T-helper 1 cell treated with Interleukin-12 subunit alpha and Interleukin-12 subunit beta and Interleukin-4 antibody, amounts not matched to agents 30 μg/mL and 1 μg/mL, for 36 hours (primary cell): ENCODE measurements around the gene SMKR1.
"Not testable (repeated sequence)": the region's sequence is repeated elsewhere in the genome, so short reads cannot be mapped to it uniquely, and the experiment has no call there.

ENCODE experiments used
- H3K27ac Mint-ChIP-seq: one replicate; pipeline ENCODE4 v1.8.0; 2021; ENCODE audit warnings: mild to moderate bottlenecking, mixed read lengths
- H3K27me3 Mint-ChIP-seq: one replicate; pipeline ENCODE4 v1.8.0; 2021; ENCODE audit warnings: low read depth, mixed read lengths
- H3K36me3 Mint-ChIP-seq: one replicate; pipeline ENCODE4 v1.8.0; 2021; ENCODE audit warnings: low read depth, mixed read lengths
- H3K4me1 Mint-ChIP-seq: one replicate; pipeline ENCODE4 v1.8.0; 2021; ENCODE audit warnings: low read depth, mixed read lengths
- H3K4me3 Mint-ChIP-seq: one replicate; pipeline ENCODE4 v1.8.0; 2021; ENCODE audit warnings: mild to moderate bottlenecking, moderate library complexity, mixed read lengths
- H3K9me3 Mint-ChIP-seq: one replicate; pipeline ENCODE4 v1.8.0; 2021; ENCODE audit warnings: mixed read lengths

SMKR1 gene

GRCh38 chr7:129498021-129498420 is 4.3 kb upstream of the SMKR1 start:
- H3K9me3 Mint-ChIP-seq: no peaks in the 10 kb centered on the region

DNA sequence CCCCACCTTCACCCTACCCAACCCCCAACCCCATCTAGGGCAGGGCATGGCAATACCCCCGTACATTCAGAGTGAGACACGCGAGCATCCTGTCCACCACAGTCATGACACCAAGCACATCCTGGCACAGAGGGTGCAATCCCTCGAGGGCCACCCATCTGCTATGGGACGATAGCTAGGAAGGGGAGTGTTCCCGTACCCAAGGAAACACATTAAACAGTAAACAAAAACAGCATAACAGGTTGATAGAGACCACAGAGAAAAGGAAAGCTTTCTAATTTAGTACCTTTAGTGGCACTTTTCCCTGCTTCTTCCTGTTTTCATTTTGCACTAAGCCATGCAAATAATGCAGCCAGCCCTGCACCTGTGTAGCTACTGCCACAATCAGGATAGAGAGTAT is 2.3 kb upstream of the SMKR1 start:
- Mint-ChIP-seq H3K27me3 (peaks cover 9% of the 10 kb centered on the region), H3K4me3 (no peak overlapping the region), H3K36me3 (no peaks in the 10 kb centered on the region), H3K27ac (no peak overlapping the region), H3K9me3 (no peaks in the 10 kb centered on the region), H3K4me1 (peaks cover 25% of the 10 kb centered on the region)

More at GRCh38 chr7:129498021-129498420, 4.3 kb upstream of the SMKR1 start:
- peaks cover 28% of the 10 kb centered on the region for H3K4me1 Mint-ChIP-seq
- H3K36me3 Mint-ChIP-seq: no peaks in the 10 kb centered on the region
- H3K27ac Mint-ChIP-seq: no peak overlapping the region
- peaks cover under 1% of the 10 kb centered on the region for H3K27me3 Mint-ChIP-seq
- H3K4me3 Mint-ChIP-seq: no peak overlapping the region

DNA sequence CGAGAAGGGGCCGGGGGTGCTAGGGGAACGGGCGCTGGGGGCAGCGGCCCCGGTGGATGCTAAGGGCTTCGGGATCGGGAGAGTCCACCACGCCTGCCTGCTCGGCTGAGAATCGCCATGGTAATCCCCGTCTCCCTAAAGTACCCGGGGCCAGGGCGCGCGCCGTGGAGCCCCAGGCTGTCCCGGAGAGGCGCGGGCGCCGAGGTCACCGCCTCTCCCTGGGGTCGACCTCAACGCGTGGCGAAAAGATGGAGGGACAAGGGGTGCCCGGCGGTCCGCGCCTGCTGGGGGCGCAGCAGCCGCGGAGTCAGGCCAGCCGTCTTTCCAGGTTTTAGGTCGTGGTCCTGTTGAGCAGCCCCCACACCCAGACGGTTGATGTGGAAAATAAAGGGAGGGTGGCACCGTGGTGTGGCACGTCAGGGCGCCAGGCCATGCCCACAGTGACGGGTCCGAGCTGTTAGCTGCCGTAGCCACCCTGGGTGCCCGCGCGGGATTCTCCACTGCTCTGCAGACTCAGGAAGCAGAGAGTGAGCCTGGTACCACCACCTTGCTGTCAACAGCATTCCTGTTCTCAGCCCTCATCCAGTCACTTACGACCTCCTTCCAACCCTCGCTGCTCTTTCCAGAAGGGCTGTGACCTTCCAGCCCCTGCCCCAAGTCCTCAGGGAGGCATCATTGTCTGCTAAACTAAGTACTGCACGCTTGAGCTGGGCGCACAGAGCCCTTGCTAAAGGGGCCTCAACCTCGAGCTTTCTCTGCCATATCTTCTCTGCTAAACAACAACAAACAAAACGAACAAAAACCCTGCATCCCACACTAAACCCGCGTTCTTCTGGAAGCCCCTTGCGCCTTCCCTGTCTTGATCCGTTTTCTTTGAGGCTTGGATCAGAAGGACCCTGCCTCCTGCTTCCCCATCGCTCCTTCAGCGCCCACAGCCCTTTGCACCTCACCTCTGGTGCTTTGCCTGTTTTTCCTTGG is 666 bp downstream of the SMKR1 start:
- Mint-ChIP-seq H3K27me3 (peaks cover 12% of the 10 kb centered on the region), H3K36me3 (no peaks in the 10 kb centered on the region), H3K9me3 (no peaks in the 10 kb centered on the region), H3K4me1 (peaks cover 11% of the 10 kb centered on the region), H3K27ac (peak overlapping the region; percentile 62), H3K4me3 (peak overlapping the region; percentile 81)

DNA sequence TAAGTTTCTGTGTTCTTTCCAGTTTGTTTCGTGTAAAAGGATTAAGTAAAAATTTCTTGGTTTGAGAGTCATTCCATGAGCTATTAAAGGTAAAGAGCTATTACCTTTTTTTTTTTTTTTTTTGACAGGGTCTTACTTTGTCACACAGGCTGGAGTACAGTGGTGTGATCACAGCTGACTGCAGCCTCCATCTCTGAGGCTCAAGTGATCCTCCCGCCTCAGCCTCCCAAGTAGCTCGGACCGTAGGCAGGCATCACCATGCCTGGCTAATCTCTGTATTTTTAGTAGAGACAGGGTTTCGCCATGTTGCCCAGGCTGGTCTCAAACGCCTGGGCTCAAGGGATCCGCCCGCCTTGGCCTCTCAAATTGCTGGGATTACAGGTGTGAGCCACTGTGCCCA is 1.4 kb downstream of the SMKR1 start:
- Mint-ChIP-seq H3K9me3 (no peaks in the 10 kb centered on the region), H3K4me1 (peaks cover 11% of the 10 kb centered on the region), H3K27me3 (peaks cover 12% of the 10 kb centered on the region), H3K4me3 (peak overlapping the region; percentile 81), H3K36me3 (no peaks in the 10 kb centered on the region), H3K27ac (peak overlapping the region; percentile 62)

DNA sequence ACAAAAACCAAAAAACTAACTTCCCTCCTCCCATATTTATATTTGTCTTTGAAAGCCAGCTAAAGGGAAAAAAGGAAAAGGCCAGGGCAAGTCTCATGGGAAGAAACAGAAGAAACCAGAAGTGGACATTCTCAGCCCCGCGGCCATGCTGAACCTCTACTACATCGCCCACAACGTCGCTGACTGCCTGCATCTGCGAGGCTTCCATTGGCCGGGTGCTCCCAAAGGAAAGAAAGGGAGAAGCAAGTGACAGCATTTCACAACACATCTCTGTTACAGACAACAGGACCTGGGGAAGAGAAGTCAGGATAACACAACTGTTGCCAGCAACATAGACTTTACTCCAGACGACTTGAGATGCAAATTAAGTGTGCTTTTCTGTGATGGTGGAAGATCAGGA is 9.9 kb downstream of the SMKR1 start:
- no peaks in the 10 kb centered on the region for H3K9me3 Mint-ChIP-seq
- H3K4me3 Mint-ChIP-seq: no peak overlapping the region
- no peaks in the 10 kb centered on the region for H3K4me1 Mint-ChIP-seq
- no peaks in the 10 kb centered on the region for H3K27me3 Mint-ChIP-seq
- H3K27ac Mint-ChIP-seq: no peak overlapping the region
- no peaks in the 10 kb centered on the region for H3K36me3 Mint-ChIP-seq

DNA sequence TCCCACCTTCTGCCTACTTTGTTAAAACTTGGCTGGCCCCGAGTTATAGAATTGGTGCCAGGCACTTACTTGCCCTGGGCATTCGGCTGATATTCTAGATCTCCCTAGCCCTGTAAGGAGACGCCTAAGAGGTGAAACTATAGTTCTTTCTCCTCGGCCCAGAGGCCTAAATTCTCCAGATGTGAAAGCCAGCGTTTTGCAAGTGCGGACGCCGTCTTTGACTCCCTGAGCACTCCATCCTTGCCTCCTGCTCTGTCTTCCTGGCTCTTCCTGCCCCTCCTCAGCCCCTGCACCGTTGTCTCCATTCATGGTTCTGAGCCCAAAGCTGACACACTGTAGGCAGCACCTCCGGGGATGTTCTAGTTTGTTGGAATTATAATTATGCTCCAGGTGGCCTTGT is 11.2 kb downstream of the SMKR1 start:
- Mint-ChIP-seq H3K4me1 (no peaks in the 10 kb centered on the region), H3K27ac (no peak overlapping the region), H3K36me3 (no peaks in the 10 kb centered on the region), H3K9me3 (no peaks in the 10 kb centered on the region), H3K4me3 (no peak overlapping the region), H3K27me3 (peaks cover 6% of the 10 kb centered on the region)

GRCh38 chr7:129514683-129515082 is 12.4 kb downstream of the SMKR1 start:
- H3K4me1 Mint-ChIP-seq: no peaks in the 10 kb centered on the region
- H3K36me3 Mint-ChIP-seq: no peaks in the 10 kb centered on the region

GRCh38 chr7:129515381-129515780 is 13.1 kb downstream of the SMKR1 start:
- Mint-ChIP-seq H3K4me3 (no peak overlapping the region), H3K27me3 (peaks cover 10% of the 10 kb centered on the region), H3K9me3 (no peaks in the 10 kb centered on the region), H3K27ac (no peak overlapping the region), H3K36me3 (no peaks in the 10 kb centered on the region), H3K4me1 (no peaks in the 10 kb centered on the region)

More at GRCh38 chr7:129514683-129515082, 12.4 kb downstream of the SMKR1 start:
- Mint-ChIP-seq H3K9me3 (no peaks in the 10 kb centered on the region), H3K27ac (no peak overlapping the region), H3K4me3 (no peak overlapping the region), H3K27me3 (peaks cover 8% of the 10 kb centered on the region)

DNA sequence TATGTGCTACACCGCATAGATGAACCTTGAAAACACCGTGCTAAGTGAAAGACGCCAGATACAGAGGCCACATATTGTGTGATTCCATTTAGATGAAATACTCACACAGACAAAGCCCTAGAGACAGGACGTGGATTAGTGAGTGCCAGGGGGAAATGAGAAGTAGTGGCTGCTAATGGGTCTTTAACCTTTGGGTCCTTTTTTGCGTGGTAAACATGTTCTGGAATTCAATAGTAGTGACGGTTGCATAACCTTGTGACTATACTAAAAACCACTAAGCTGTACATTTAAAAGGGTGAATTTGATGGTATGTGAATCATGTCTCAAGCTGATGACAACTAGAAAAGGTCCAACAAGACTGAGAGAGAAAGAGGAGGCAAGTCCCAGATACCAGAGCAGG is 15.6 kb downstream of the SMKR1 start:
- no peak overlapping the region for H3K4me3 Mint-ChIP-seq
- H3K27me3 Mint-ChIP-seq: peaks cover 27% of the 10 kb centered on the region
- no peaks in the 10 kb centered on the region for H3K4me1 Mint-ChIP-seq
- no peak overlapping the region for H3K27ac Mint-ChIP-seq
- no peaks in the 10 kb centered on the region for H3K9me3 Mint-ChIP-seq
- no peaks in the 10 kb centered on the region for H3K36me3 Mint-ChIP-seq

DNA sequence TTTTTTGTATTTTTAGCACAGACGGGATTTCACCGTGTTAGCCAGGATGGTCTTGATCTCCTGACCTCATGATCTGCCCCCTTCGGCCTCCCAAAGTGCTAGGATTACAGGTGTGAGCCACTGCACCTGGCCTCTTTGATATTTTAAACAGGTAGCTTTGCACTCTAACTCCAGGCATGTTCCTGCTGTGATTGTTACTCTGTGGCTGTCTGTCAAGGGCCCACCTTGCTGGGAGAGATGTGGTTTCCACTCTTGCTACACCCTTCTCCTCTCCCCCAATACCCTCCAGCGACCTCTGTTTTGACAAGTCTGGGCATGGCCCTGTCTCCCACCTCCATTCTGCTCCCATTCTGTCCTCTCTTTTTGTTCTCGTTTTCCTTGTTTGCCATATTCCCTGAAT is 17.1 kb downstream of the SMKR1 start:
- peaks cover 32% of the 10 kb centered on the region for H3K27me3 Mint-ChIP-seq
- H3K4me1 Mint-ChIP-seq: no peaks in the 10 kb centered on the region
- H3K9me3 Mint-ChIP-seq: no peaks in the 10 kb centered on the region
- H3K36me3 Mint-ChIP-seq: no peaks in the 10 kb centered on the region
- H3K27ac Mint-ChIP-seq: no peak overlapping the region
- H3K4me3 Mint-ChIP-seq: no peak overlapping the region

GRCh38 chr7:129522088-129522970 is 20.0 kb downstream of the SMKR1 start:
- no peak overlapping the region for H3K27ac Mint-ChIP-seq
- no peaks in the 10 kb centered on the region for H3K4me1 Mint-ChIP-seq
- H3K36me3 Mint-ChIP-seq: no peaks in the 10 kb centered on the region
- H3K4me3 Mint-ChIP-seq: no peak overlapping the region
- peaks cover 32% of the 10 kb centered on the region for H3K27me3 Mint-ChIP-seq
- no peaks in the 10 kb centered on the region for H3K9me3 Mint-ChIP-seq

- Mint-ChIP-seq H3K36me3 (no peaks in the 10 kb centered on the region), H3K27me3 (peaks cover 29% of the 10 kb centered on the region), H3K27ac (no peak overlapping the region), H3K4me3 (no peak overlapping the region), H3K4me1 (no peaks in the 10 kb centered on the region), H3K9me3 (no peaks in the 10 kb centered on the region)
These were observed 20.6 kb downstream of the SMKR1 start for GRCh38 chr7:129522971-129523340.

GRCh38 chr7:129523924-129524323 is 21.6 kb downstream of the SMKR1 start:
- no peak overlapping the region for H3K27ac Mint-ChIP-seq
- H3K9me3 Mint-ChIP-seq: no peaks in the 10 kb centered on the region
- H3K4me1 Mint-ChIP-seq: no peaks in the 10 kb centered on the region
- no peaks in the 10 kb centered on the region for H3K36me3 Mint-ChIP-seq
- no peak overlapping the region for H3K4me3 Mint-ChIP-seq
- peaks cover 26% of the 10 kb centered on the region for H3K27me3 Mint-ChIP-seq

DNA sequence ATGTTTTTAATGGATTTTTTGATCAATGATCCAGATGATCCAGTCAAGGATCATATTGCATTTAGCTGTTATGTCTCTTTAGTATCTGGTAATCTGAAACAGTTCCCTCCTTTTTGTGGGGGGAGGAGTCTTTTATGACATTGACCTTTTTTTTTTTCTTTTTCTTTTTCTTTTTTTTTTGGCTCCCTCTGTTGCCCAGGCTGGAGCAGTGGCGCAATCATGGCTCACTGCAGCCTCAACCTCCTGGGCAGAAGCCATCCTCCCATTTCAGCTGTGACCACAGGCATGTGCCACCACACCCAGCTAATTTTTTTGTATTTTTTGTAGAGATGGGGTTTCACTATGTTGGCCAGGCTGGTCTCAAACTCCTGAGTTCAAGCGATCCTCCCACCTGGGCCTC is 22.1 kb downstream of the SMKR1 start:
- not testable (repeated sequence) for H3K4me3 Mint-ChIP-seq, H3K27ac Mint-ChIP-seq, H3K36me3 Mint-ChIP-seq, H3K4me1 Mint-ChIP-seq, H3K9me3 Mint-ChIP-seq
- H3K27me3 Mint-ChIP-seq: peaks cover 26% of the 10 kb centered on the region
